ENCODE results near the gene RPS6KA5. TPM values are rescaled to one million over a fixed set of nuclear protein-coding genes. Genes with fewer than 3 reads are reported as not detected.

Gene RPS6KA5
- total RNA-seq, 2 donors from 2014 or later, result 15.2 to 19.2 TPM

GRCh38 chr14:90803249-90803648, 257.2 kb downstream of the RPS6KA5 start:
- Histone ChIP-seq H3K9ac (ENCODE audit: low read depth in 2 of 2, low read length in 2 of 2) (no peak overlapping the region), H3K27ac (no peak overlapping the region), H3K27me3 (no peaks in the 10 kb centered on the region)

GRCh38 chr14:90799420-90799819, 261.0 kb downstream of the RPS6KA5 start:
- Histone ChIP-seq H3K27me3 (no peaks in the 10 kb centered on the region), H3K4me1 (no peaks in the 10 kb centered on the region), H3K9ac (ENCODE audit: low read depth in 2 of 2, low read length in 2 of 2) (no peak overlapping the region), H3K27ac (no peak overlapping the region), H3K9me3 (no peaks in the 10 kb centered on the region), H3K36me3 (no peaks in the 10 kb centered on the region), H3K4me3 (no peak overlapping the region)
- DNase-seq, result no peak
- no peak for TF ChIP-seq CTCF (IDR thresholded peaks at IDR 0.05)
- intact Hi-C loops (cut with DNase I), result no loop called here

More at GRCh38 chr14:90803249-90803648, 257.2 kb downstream of the RPS6KA5 start:
- TF ChIP-seq CTCF (IDR thresholded peaks at IDR 0.05), result no peak
- Histone ChIP-seq H3K36me3 (no peaks in the 10 kb centered on the region), H3K4me1 (no peaks in the 10 kb centered on the region), H3K9me3 (no peaks in the 10 kb centered on the region), H3K4me3 (no peak overlapping the region)
- intact Hi-C loops (cut with DNase I), result no loop called here
- DNase-seq, result no peak

DNA sequence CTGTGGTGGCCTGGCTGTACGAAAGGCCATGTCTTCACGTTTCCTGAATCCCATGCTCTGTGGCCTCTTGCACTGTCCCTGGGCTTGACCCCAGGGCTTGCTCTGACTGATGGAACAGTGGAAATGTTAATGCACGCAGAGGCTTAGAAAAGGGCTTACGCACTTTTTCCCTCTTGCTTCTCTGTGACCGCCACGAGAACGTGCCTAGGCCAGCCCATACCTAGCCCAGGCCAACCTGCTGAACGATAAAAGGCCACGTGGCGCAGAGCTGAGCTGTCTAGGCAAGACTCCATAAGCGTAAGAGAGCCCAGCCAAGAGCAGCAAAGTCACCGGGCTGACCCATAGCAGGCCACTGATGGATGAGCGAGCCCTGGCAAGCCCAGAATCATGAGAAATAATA, 262.5 kb downstream of the RPS6KA5 start:
- Histone ChIP-seq H3K9ac (ENCODE audit: low read depth in 2 of 2, low read length in 2 of 2) (no peak overlapping the region), H3K36me3 (no peaks in the 10 kb centered on the region), H3K4me1 (no peaks in the 10 kb centered on the region), H3K27ac (no peak overlapping the region), H3K4me3 (no peak overlapping the region), H3K9me3 (no peaks in the 10 kb centered on the region), H3K27me3 (no peaks in the 10 kb centered on the region)
- no peak for DNase-seq
- TF ChIP-seq CTCF (IDR thresholded peaks at IDR 0.05), result no peak
- intact Hi-C loops (cut with DNase I), result no loop called here

Other genes starting within 250 kb of the RPS6KA5 start
- gene TTC7B, start 244.2 kb downstream of the RPS6KA5 start, total RNA-seq, result 10 to 100 TPM in 1 of 2 donors, 1 to 10 TPM in 1; 3.3 to 11.8 TPM
- gene DGLUCY, start 53.4 kb upstream of the RPS6KA5 start, total RNA-seq, result 100 to 1,000 TPM in 1 of 2 donors, 10 to 100 TPM in 1; 67.3 to 105 TPM
- under 1 TPM; 0.37 to 0.66 TPM for gene GPR68, start 184.1 kb upstream of the RPS6KA5 start, total RNA-seq

Data from colonic mucosa (tissue), 4 donors.